HepG2 (cell line): ENCODE measurements around the gene PRTN3. TPM values are rescaled to one million over a fixed set of nuclear protein-coding genes. Genes with fewer than 3 reads are reported as not detected.

Experiments used
- HNF4A ChIP-seq: sonication (generic); formaldehyde crosslinking; IDR thresholded peaks from 2 replicates; pipeline ENCODE4 v1.4.0; 2020; ENCODE audit warnings: missing genetic modification reagents
- IRX3 ChIP-seq: sonication (generic); formaldehyde crosslinking; IDR thresholded peaks from 2 replicates; pipeline ENCODE4 v1.8.1; 2023; ENCODE audit warnings: mild to moderate bottlenecking, low read depth, missing genetic modification reagents, borderline replicate concordance
- KDM2A ChIP-seq: sonication (generic); formaldehyde crosslinking; IDR thresholded peaks from 2 replicates; pipeline ENCODE4 v1.4.0; 2020; ENCODE audit warnings: low read depth, missing genetic modification reagents, borderline replicate concordance
- MBNL3 ChIP-seq: fragments of 250-450 bp; sonication (Bioruptor Pico); conservative IDR thresholded peaks from 2 replicates; pipeline ENCODE4 v1.8.0; 2022; ENCODE audit warnings: mild to moderate bottlenecking, inconsistent platforms
- RFX5 ChIP-seq: IDR thresholded peaks from 2 replicates; pipeline ENCODE4 v1.6.1; 2011; ENCODE audit warnings: low read depth, low read length, improper control_type of control experiment
- RXRB ChIP-seq: IDR thresholded peaks from 2 replicates; pipeline ENCODE4 v1.6.1; 2016; ENCODE audit warnings: borderline replicate concordance, missing genetic modification reagents, missing compliant biosample characterization
- SMAD3 ChIP-seq: sonication (generic); formaldehyde crosslinking; IDR thresholded peaks from 2 replicates; pipeline ENCODE4 v1.4.0; 2020; ENCODE audit warnings: missing genetic modification reagents
- SYNCRIP ChIP-seq: fragments of 200-400 bp; formaldehyde crosslinking; IDR thresholded peaks from 2 replicates; pipeline ENCODE4 v1.6.1; 2018; ENCODE audit warnings: mild to moderate bottlenecking, low read depth, low read length; ENCODE audit not compliant: insufficient read depth
- ZBTB20 ChIP-seq: sonication (generic); formaldehyde crosslinking; IDR thresholded peaks from 2 replicates; pipeline ENCODE4 v1.8.1; 2023; ENCODE audit warnings: missing genetic modification reagents, low read depth, mild to moderate bottlenecking, borderline replicate concordance
- ZBTB42 ChIP-seq: sonication (generic); formaldehyde crosslinking; IDR thresholded peaks from 2 replicates; pipeline ENCODE4 v1.5.0; 2020; ENCODE audit warnings: mild to moderate bottlenecking, missing genetic modification reagents
- ZFYVE20 ChIP-seq: sonication (generic); formaldehyde crosslinking; IDR thresholded peaks from 2 replicates; pipeline ENCODE4 v1.8.0; 2023; ENCODE audit warnings: low read depth, mild to moderate bottlenecking, moderate library complexity, missing genetic modification reagents, borderline replicate concordance
- ZNF552 ChIP-seq: sonication (generic); formaldehyde crosslinking; IDR thresholded peaks from 2 replicates; pipeline ENCODE4 v1.9.0; 2022; ENCODE audit warnings: missing genetic modification reagents, mild to moderate bottlenecking, borderline replicate concordance
- ZNF777 ChIP-seq: sonication (generic); formaldehyde crosslinking; IDR thresholded peaks from 2 replicates; pipeline ENCODE4 v1.4.0; 2020; ENCODE audit warnings: missing genetic modification reagents
- polyA plus RNA-seq, 8 experiments: library from polyadenylated mRNA; depleted of rRNA in 3 of 8; stranded (reverse) in 7 of 8; unstranded in 1 of 8; fragments of >200 nt; fragmentation: Illumina TruSeq in 4 of 8; extraction: Trizol in 4 of 8; gene quantifications; 2 replicates each; pipeline versions ENCODE4 v1.2.1 to v1.2.3, GENCODE V29; 2011 to 2016; ENCODE audit warnings: low read depth in 4 of 8, missing spikeins in 1 of 8, mixed read lengths in 1 of 8; ENCODE audit not compliant: insufficient read depth in 1 of 8
- total RNA-seq, 5 experiments: library from RNA; depleted of rRNA; stranded (reverse); fragments of >200 nt; fragmentation: Illumina TruSeq; extraction: Trizol; gene quantifications; 2 replicates each; pipeline ENCODE4 v1.2.3, GENCODE V29; 2016; ENCODE audit warnings: low read depth in 1 of 5
- TF ChIP-seq, protein P1 (sequence below): sonication (generic); formaldehyde crosslinking; IDR thresholded peaks from 2 replicates; pipeline ENCODE4 v1.4.0; 2020; ENCODE audit warnings: mild to moderate bottlenecking, low read depth, missing genetic modification reagents
- TF ChIP-seq, protein P2 (sequence below): sonication (generic); formaldehyde crosslinking; IDR thresholded peaks from 2 replicates; pipeline ENCODE4 v1.4.0; 2020; ENCODE audit warnings: missing genetic modification reagents, mild to moderate bottlenecking, borderline replicate concordance
- TF ChIP-seq, protein P3 (sequence below): sonication (generic); formaldehyde crosslinking; IDR thresholded peaks from 2 replicates; pipeline ENCODE4 v1.5.0; 2020; ENCODE audit warnings: missing genetic modification reagents
- TF ChIP-seq, protein P4 (sequence below): IDR thresholded peaks from 2 replicates; pipeline ENCODE4 v1.6.1; 2018; ENCODE audit warnings: missing genetic modification reagents
- TF ChIP-seq, protein P5 (sequence below): sonication (generic); formaldehyde crosslinking; IDR thresholded peaks from 2 replicates; pipeline ENCODE4 v1.8.0; 2022; ENCODE audit warnings: mild to moderate bottlenecking, missing genetic modification reagents
- TF ChIP-seq, protein P6 (sequence below): IDR thresholded peaks from 2 replicates; pipeline ENCODE4 v1.6.1; 2016; ENCODE audit warnings: missing biosample characterization, missing genetic modification reagents, low read depth

PRTN3 gene
- total and polyA plus RNA-seq, 2 of the 13 experiments (the other 11 are each of a cell fraction or from before 2014, with no cell fraction given): not detected

DNA sequence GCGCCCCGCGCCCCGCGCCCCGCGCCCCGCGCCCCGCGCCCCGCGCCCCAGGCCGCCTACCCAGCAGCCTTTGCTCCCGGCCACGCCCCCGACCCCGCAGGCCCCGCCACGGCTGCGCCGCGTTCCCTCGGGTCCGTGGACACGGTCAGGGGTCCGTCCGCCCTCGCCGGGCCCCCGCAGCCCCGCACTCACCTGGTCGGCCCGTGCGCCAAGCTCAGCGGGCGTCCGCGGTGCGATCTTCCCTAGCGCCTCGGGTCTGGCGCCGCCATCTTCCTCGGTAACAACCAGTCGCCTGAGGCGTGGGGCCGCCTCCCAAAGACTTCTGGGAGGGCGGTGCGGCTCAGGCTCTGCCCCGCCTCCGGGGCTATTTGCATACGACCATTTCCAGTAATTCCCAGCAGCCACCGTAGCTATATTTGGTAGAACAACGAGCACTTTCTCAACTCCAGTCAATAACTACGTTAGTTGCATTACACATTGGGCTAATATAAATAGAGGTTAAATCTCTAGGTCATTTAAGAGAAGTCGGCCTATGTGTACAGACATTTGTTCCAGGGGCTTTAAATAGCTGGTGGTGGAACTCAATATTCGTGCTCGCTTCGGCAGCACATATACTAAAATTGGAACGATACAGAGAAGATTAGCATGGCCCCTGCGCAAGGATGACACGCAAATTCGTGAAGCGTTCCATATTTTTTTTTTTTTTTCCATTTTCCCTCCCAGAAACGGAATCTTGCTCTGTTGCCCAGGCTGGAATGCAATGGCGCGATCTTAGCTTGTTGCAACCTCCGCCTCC, 52.3 kb downstream of the PRTN3 start, which contains the start of the genes MED16 and RNU6-9 (continued):
- TF ChIP-seq RXRB (CRISPR knock-in tag): peak; percentile 40; the same call in 1 of the 2 replicates
- no peak for TF ChIP-seq IRX3 (CRISPR knock-in tag)
- TF ChIP-seq, protein P1, sequence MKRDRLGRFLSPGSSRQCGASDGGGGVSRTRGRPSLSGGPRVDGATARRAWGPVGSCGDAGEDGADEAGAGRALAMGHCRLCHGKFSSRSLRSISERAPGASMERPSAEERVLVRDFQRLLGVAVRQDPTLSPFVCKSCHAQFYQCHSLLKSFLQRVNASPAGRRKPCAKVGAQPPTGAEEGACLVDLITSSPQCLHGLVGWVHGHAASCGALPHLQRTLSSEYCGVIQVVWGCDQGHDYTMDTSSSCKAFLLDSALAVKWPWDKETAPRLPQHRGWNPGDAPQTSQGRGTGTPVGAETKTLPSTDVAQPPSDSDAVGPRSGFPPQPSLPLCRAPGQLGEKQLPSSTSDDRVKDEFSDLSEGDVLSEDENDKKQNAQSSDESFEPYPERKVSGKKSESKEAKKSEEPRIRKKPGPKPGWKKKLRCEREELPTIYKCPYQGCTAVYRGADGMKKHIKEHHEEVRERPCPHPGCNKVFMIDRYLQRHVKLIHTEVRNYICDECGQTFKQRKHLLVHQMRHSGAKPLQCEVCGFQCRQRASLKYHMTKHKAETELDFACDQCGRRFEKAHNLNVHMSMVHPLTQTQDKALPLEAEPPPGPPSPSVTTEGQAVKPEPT (CRISPR knock-in tag): no peak
- no peak for TF ChIP-seq ZNF777 (CRISPR knock-in tag)
- TF ChIP-seq SMAD3 (CRISPR knock-in tag): peak; percentile 67; the same call in 1 of the 2 replicates
- TF ChIP-seq HNF4A (CRISPR knock-in tag): no peak
- TF ChIP-seq, protein P2, sequence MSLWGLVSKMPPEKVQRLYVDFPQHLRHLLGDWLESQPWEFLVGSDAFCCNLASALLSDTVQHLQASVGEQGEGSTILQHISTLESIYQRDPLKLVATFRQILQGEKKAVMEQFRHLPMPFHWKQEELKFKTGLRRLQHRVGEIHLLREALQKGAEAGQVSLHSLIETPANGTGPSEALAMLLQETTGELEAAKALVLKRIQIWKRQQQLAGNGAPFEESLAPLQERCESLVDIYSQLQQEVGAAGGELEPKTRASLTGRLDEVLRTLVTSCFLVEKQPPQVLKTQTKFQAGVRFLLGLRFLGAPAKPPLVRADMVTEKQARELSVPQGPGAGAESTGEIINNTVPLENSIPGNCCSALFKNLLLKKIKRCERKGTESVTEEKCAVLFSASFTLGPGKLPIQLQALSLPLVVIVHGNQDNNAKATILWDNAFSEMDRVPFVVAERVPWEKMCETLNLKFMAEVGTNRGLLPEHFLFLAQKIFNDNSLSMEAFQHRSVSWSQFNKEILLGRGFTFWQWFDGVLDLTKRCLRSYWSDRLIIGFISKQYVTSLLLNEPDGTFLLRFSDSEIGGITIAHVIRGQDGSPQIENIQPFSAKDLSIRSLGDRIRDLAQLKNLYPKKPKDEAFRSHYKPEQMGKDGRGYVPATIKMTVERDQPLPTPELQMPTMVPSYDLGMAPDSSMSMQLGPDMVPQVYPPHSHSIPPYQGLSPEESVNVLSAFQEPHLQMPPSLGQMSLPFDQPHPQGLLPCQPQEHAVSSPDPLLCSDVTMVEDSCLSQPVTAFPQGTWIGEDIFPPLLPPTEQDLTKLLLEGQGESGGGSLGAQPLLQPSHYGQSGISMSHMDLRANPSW (CRISPR knock-in tag): no peak
- no peak for TF ChIP-seq MBNL3 (CRISPR knock-in tag)
- no peak for TF ChIP-seq ZBTB42 (CRISPR knock-in tag)
- TF ChIP-seq, protein P3, sequence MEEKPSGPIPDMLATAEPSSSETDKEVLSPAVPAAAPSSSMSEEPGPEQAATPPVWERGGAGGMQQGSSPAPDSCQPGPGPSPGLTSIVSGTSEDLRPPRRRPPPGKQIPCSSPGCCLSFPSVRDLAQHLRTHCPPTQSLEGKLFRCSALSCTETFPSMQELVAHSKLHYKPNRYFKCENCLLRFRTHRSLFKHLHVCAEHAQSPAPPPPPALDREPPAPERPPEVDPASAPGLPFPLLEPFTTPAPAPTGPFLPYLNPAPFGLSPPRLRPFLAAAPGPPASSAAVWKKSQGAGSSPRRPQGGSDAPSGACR (CRISPR knock-in tag): no peak
- no peak for TF ChIP-seq SYNCRIP
- TF ChIP-seq, protein P4, sequence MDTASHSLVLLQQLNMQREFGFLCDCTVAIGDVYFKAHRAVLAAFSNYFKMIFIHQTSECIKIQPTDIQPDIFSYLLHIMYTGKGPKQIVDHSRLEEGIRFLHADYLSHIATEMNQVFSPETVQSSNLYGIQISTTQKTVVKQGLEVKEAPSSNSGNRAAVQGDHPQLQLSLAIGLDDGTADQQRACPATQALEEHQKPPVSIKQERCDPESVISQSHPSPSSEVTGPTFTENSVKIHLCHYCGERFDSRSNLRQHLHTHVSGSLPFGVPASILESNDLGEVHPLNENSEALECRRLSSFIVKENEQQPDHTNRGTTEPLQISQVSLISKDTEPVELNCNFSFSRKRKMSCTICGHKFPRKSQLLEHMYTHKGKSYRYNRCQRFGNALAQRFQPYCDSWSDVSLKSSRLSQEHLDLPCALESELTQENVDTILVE (CRISPR knock-in tag): peak; percentile 78; the same call in 1 of the 2 replicates
- TF ChIP-seq ZNF552: no peak
- no peak for TF ChIP-seq ZFYVE20 (CRISPR knock-in tag)
- TF ChIP-seq, protein P5, sequence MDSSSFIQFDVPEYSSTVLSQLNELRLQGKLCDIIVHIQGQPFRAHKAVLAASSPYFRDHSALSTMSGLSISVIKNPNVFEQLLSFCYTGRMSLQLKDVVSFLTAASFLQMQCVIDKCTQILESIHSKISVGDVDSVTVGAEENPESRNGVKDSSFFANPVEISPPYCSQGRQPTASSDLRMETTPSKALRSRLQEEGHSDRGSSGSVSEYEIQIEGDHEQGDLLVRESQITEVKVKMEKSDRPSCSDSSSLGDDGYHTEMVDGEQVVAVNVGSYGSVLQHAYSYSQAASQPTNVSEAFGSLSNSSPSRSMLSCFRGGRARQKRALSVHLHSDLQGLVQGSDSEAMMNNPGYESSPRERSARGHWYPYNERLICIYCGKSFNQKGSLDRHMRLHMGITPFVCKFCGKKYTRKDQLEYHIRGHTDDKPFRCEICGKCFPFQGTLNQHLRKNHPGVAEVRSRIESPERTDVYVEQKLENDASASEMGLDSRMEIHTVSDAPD (CRISPR knock-in tag): no peak
- TF ChIP-seq ZBTB20: no peak
- no peak for TF ChIP-seq RFX5
- TF ChIP-seq, protein P6, sequence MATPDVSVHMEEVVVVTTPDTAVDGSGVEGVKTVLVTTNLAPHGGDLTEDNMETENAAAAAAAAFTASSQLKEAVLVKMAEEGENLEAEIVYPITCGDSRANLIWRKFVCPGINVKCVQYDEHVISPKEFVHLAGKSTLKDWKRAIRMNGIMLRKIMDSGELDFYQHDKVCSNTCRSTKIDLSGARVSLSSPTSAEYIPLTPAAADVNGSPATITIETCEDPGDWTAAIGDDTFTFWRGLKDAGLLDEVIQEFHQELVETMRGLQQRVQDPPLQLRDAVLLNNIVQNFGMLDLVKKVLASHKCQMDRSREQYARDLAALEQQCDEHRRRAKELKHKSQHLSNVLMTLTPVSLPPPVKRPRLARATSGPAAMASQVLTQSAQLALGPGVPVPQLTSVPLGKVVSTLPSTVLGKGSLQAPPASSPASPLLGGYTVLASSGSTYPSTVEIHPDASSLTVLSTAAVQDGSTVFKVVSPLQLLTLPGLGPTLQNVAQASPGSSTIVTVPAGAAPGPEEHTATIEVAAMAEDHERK (CRISPR knock-in tag): no peak
- TF ChIP-seq KDM2A (CRISPR knock-in tag): peak; percentile 65; the same call in 1 of the 2 replicates
